Suppressor macrophage treated with lipopolysaccharide for 1 hour (primary cell): Measurements from ENCODE around the gene AEBP2.
"Not testable (repeated sequence)": the region's sequence is repeated elsewhere in the genome, so short reads cannot be mapped to it uniquely, and the experiment has no call there.

ENCODE experiments used
- DNase-seq, 3 donors: peaks; one replicate each; pipeline ENCODE4 v3.0.0-alpha.2; 2020 to 2022

The AEBP2 gene

GRCh38 chr12:19458733-19459132 is 19.4 kb downstream of the AEBP2 start:
- DNase-seq, result no peak

GRCh38 chr12:19461999-19462398 is 22.7 kb downstream of the AEBP2 start:
- peak; percentile 7 to 44 (median 40) for DNase-seq

GRCh38 chr12:19462406-19462805 is 23.1 kb downstream of the AEBP2 start:
- peak in 1 of 3 donors; percentile 16 for DNase-seq

GRCh38 chr12:19464192-19464580 is 24.9 kb downstream of the AEBP2 start:
- no peak for DNase-seq

GRCh38 chr12:19465711-19466110 is 26.4 kb downstream of the AEBP2 start:
- no peak for DNase-seq

DNA sequence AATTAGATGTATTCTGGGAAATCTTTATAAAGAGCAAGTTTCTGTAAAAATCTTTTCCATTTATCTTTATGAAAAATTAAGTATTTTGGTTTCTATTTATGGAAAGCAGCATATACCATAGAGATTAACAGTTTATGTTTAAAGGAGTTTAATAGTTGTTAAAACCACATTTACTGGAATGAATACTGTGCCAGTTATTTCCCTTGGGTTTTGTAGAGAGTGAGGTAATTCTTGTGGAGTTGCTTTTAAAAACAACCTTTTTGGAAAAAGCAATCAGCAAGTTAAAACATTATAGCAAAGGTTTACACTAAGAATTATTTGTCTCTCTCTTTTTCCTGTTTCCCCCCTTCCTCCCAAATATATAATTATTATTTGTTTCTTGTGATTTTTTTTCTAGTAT is 34.9 kb downstream of the AEBP2 start:
- DNase-seq, result no peak

- not testable (repeated sequence) for DNase-seq
Observed at GRCh38 chr12:19475884-19476505, 36.7 kb downstream of the AEBP2 start.

DNA sequence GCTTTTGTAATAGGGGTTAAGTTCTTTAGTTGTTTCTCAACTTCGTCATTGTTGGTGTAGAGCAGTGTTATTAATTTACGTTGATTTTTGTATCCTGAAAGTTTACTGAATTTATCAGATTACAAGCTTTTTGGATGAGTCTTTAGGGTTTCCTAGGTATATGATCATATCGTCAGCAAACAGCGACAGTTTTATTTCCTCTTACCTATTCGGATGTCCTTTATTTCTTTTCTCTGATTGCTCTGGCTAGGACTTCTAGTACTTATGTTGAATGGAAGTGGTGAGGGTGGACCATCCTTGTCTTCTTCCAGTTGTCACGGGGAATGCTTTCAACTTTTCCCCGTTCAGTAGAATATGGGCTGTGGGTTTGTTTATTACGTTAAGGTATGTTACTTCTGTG is 37.8 kb downstream of the AEBP2 start:
- no peak for DNase-seq

GRCh38 chr12:19480459-19480858 is 41.2 kb downstream of the AEBP2 start:
- DNase-seq, result no peak

GRCh38 chr12:19482036-19482435 is 42.7 kb downstream of the AEBP2 start:
- no peak for DNase-seq

GRCh38 chr12:19482551-19483109 is 43.3 kb downstream of the AEBP2 start:
- peak; percentile 56 to 75 (median 72) for DNase-seq

- no peak for DNase-seq
Observed at GRCh38 chr12:19483727-19484126, 44.4 kb downstream of the AEBP2 start.

DNA sequence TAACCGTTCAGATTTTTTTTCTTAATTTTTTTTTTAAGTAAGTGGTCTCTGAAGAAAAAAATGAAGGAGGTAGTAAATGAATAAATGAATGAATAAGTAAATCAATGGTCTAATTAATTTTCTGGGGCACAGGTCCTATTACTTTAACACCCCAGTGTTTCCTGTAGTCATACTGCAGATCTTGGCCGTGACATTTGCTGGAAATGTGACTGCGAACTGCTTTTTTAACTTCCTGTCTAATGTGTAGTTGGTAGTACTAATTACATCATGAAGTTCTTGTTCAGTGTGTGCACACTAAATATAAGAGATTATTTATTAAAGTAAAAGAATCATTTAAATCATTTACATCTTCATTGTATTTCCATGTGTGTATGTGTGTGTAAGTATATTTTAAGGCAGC is 45.4 kb downstream of the AEBP2 start:
- peak in 1 of 3 donors; percentile 22 for DNase-seq

GRCh38 chr12:19485240-19485639 is 45.9 kb downstream of the AEBP2 start:
- peak in 1 of 3 donors; percentile 6 for DNase-seq

DNA sequence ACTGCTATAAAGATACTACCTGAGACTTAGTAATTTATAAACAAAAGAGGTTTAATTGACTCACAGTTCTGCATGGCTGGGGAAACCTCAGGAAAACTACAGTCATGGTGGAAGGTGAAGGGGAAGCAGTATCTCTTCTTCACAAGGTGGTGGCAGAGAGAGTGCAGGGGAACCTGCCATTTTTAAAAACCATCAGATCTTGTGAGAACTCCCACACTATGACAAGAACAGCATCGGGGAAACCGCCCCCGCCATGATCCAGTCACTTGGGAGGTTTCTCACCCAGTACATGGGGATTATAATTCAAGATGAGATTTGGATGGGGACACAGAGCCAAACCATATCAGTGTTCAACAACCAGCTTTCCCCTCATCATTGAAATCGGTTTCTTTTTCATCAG is 49.9 kb downstream of the AEBP2 start:
- peak in 1 of 3 donors; percentile 9 for DNase-seq

- DNase-seq, result no peak
Observed at GRCh38 chr12:19490908-19491307, 51.6 kb downstream of the AEBP2 start.

DNA sequence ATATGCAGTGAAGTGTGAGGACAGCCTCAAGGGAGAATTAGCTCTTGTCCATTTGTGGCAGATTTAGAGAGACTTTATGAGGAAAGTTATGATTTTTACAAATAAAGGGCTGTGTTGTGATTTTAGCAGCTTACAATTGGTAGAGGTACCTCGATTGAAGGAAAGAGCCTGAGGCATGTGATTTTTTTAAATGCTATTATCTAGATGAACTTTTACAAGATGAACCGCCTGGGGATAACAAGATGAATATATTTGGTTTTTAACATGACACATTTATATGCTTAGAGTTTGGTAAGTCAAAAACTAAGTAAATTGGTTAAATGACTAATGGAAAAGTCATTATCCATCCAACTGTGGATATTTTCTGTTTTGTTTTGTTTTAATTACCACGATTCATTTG is 52.6 kb downstream of the AEBP2 start:
- no peak for DNase-seq

DNA sequence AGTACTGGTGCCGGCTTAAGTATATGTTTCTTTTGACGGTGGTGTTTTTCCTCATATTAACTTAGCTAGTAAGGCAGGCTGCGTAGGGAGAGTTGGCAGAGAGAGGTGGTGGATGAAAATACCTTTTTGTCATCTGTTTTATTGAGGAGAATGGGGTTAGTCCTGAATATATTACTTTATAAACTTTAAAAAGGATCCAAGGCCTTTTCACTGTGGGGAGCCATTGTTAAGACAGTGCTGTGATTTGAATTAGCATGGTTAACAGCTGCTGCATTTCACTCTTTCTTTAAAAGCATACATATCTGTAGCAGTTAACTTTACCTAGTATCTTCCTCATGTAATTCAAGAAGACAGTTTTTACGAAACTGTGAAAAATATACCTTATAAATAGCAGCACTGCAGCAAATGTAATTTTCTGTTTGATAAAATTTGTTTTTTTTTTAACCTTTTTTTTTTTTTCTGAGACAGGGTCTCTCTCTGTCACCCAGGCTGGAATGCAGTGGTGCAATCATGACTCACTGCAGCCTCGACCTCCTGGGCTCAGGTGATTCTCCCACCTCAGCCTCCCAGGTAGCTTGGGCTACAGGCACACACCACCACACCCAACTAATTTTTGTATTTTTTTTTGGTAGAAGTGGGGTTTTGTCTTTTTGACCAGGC is 57.1 kb downstream of the AEBP2 start:
- DNase-seq, result no peak

- no peak for DNase-seq
Observed at GRCh38 chr12:19498099-19498498, 58.8 kb downstream of the AEBP2 start.

DNA sequence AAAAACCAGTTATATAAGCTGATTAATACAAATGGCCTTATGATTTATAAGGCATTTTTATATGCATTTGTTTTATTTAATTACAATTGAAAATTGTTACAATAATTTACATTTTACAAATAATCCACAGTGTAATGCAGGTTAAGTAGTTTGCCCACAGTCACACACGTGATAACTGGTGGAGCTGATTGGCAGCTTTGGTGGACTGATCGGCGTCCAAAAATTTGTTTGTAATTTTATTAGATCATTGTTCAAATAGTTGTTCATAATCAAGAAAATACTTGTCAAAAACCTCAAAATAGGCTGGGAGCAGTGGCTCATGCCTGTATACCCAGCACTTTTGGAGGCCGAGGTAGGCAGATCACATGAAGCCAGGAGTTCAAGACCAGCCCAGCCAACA is 59.7 kb downstream of the AEBP2 start:
- DNase-seq, result no peak

GRCh38 chr12:19506497-19506896 is 67.2 kb downstream of the AEBP2 start:
- DNase-seq, result no peak

DNA sequence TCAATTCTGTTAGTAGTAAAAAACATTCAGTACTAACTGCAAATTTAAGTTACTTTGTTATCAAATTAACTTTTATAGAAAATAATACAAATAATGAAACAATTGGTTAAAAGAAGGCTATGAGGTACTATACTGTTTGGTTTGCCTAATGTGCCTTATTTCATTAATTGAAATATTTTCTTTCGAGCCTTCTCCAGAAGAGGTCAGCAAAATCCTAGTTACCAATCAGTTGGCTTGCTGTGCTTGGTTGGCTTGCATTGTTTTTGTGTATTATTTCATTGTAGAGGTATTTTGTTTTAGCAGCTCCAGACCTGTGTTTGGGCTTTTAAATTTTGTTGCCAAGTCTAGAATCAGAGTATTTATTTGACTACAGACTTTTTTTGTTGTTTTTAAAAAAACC is 68.5 kb downstream of the AEBP2 start:
- DNase-seq, result no peak

DNA sequence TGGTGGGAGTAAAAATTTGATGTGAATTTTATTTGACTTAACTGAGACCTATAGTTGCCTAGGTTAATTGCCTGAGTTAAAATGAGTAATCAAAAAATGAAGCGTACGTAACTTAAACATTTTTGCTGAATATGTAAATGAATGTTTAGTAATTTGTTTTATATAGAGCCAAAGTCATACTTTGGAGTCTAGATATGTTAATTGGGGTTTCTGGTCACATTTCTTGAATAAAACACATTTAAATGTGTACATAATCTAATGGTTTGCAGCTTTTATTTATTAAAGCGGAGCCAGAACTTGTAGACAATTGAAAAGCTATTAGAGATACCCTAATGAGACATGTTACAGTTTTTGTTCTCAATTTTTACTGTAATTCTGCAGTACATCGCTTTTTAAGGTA is 71.2 kb downstream of the AEBP2 start:
- DNase-seq, result no peak

DNA sequence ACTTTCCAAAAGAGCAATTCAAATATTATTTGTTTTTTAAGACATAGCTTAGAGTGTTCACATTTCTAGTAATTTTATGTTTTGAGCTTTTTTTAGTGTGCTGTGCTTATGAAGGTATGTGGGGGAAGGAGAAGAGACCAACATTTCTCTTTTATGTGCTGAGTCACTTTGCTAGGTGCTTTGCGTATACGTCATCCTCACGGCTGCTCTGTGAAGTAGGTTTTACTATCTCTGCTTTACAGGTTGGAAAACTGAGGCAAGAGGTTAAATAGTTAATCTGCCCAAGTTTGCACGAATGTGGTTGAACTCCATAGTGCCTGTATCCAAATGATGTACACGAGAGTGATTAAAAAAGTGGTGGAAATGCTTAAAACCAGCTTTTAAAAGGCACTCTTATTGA is 75.9 kb downstream of the AEBP2 start:
- no peak for DNase-seq

- DNase-seq, result no peak
Observed at GRCh38 chr12:19517583-19517982, 78.3 kb downstream of the AEBP2 start.
